ENCODE results near the gene METTL17. TPM values are rescaled to one million over a fixed set of nuclear protein-coding genes. Genes with fewer than 3 reads are reported as not detected.

Gene METTL17
- total RNA-seq, 1 donor from 2014 or later = 63.5 TPM

GRCh38 chr14:21043974-21044618, 54.3 kb downstream of the METTL17 start:
- H3K4me3 ChIP-seq (ENCODE audit: low read depth, low read length) = no peak overlapping the region
- no peak for TF ChIP-seq CTCF (conservative IDR thresholded peaks at IDR 0.05; ENCODE audit: low read depth, low read length)
- DNase-seq (ENCODE audit: low read depth) = no peak

Other genes with a start within 250 kb of the METTL17 start
- gene EDDM3A, start 244.1 kb upstream of the METTL17 start, total RNA-seq = not detected in 2 replicates
- not detected in 2 replicates for gene EDDM3B, start 221.6 kb upstream of the METTL17 start, total RNA-seq
- gene RNASE6, start 208.7 kb upstream of the METTL17 start, total RNA-seq = 0.14 and 0.81 TPM in 2 replicates
- 0.40 TPM in 1 of 2 replicates, not detected in the other for gene RNASE1, start 187.1 kb upstream of the METTL17 start, total RNA-seq
- not detected in 2 replicates for gene RNASE3, start 98.6 kb upstream of the METTL17 start, total RNA-seq
- not detected in 2 replicates for gene RNASE2, start 34.5 kb upstream of the METTL17 start, total RNA-seq
- gene SLC39A2, start 9.3 kb downstream of the METTL17 start, total RNA-seq = not detected in 2 replicates
- 6.7 and 16.0 TPM in 2 replicates for gene NDRG2, start 35.1 kb downstream of the METTL17 start, total RNA-seq
- not detected in 2 replicates for gene TPPP2, start 40.2 kb downstream of the METTL17 start, total RNA-seq
- gene RNASE13, start 44.8 kb downstream of the METTL17 start, total RNA-seq = not detected in 2 replicates
- gene RNASE7, start 52.4 kb downstream of the METTL17 start, total RNA-seq = 0.86 TPM in 1 of 2 replicates, not detected in the other
- not detected in 2 replicates for gene RNASE8, start 67.8 kb downstream of the METTL17 start, total RNA-seq
- gene ARHGEF40, start 80.3 kb downstream of the METTL17 start, total RNA-seq = 24.2 and 42.7 TPM in 2 replicates
- 11.2 and 18.6 TPM in 2 replicates for gene ZNF219, start 108.7 kb downstream of the METTL17 start, total RNA-seq
- gene TMEM253, start 111.1 kb downstream of the METTL17 start, total RNA-seq = 0.43 TPM in 1 of 2 replicates, not detected in the other
- gene OR5AU1, start 166.1 kb downstream of the METTL17 start, total RNA-seq = not detected in 2 replicates